ENCODE measurements around the gene CST6. TPM values are rescaled to one million over a fixed set of nuclear protein-coding genes. Genes with fewer than 3 reads are reported as not detected.
"Not testable (repeated sequence)": the region's sequence is repeated elsewhere in the genome, so short reads cannot be mapped to it uniquely, and the experiment has no call there.

The CST6 gene
- total RNA-seq, 1 donor, result 2.9 TPM

DNA sequence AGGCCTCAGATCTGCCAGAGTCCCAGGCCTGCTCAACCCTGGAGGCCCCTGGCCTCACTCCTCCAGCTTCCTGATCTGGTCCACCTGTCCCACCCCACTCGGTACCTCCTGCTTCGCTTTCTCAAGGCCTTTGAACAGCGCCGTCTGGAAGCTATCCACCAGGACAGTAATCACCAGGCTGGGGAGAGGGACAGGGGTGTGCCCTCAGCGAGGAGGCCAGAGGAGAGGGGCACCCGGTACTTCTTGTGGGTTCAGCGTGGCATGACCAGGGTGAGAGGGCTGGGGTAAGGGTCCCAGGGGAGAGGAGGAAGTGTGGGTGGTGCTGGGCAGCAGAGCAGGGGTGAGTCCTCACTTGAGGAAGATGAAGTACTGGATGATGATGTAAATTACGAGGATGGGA is 8.4 kb downstream of the CST6 start:
- H3K4me2 ChIP-seq (ENCODE audit: insufficient read depth, low read length), result no peak overlapping the region
- peak; percentile 52 for DNase-seq (ENCODE audit: insufficient read length, low spot score, missing footprints)
- H4K20me1 ChIP-seq (ENCODE audit: insufficient read depth, low read length), result no peaks in the 10 kb centered on the region

DNA sequence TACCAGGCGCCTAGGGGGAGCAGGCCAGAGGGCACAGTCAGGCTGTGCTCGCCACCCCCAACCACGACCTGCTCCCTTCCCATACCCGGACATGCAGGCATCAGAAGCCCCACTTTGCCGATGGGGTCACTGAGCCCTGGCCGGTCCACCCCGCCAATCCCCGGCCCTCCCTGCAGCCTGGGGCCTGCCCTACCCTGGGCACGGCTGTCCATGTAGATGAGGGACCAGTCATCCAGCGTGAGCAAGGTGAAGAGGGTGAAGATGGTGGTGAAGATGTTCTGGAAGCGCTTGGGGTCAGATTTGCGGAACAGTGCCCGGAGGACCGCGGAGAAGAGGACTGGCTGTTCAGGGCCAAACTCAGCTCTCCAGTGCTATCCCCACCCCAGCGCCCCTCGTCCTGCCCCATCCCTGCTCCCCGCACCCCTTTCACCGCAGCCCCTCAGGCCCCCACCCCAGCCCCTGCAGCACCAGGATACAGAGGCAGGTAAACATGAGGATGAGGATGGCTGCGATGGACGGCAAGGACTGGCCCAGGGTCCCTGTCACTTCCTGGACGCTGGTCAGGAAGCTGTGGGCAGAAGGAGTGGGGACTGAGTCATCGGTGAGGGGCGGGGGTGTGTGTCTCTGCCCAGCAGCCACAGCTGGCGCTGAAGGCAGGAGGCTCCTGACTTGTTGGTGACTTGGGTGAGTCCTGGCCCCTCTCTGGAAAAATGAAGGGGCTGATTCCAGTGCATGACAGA is 9.0 kb downstream of the CST6 start:
- peak; percentile 97 for DNase-seq (ENCODE audit: insufficient read length, low spot score, missing footprints)
- Histone ChIP-seq H3K79me2 (ENCODE audit: insufficient read depth, low read length) (no peaks in the 10 kb centered on the region), H2AFZ (ENCODE audit: low read length) (peak overlapping the region; percentile 29), H3K4me3 (ENCODE audit: insufficient read depth, low read length) (peak overlapping the region; percentile 5), H3K4me1 (ENCODE audit: insufficient read depth, low read length) (peaks cover 24% of the 10 kb centered on the region), H3K36me3 (ENCODE audit: insufficient read depth, low read length) (no peaks in the 10 kb centered on the region), H3K4me2 (ENCODE audit: insufficient read depth, low read length) (peak overlapping the region; percentile 32), H4K20me1 (ENCODE audit: insufficient read depth, low read length) (no peaks in the 10 kb centered on the region), H3K9me3 (ENCODE audit: low read depth, low read length) (no peaks in the 10 kb centered on the region), H3K27me3 (ENCODE audit: insufficient read depth, low read length) (no peaks in the 10 kb centered on the region), H3K27ac (ENCODE audit: low read depth, low read length) (peak overlapping the region; percentile 23)
- no peak for TF ChIP-seq CTCF (IDR thresholded peaks at IDR 0.05; ENCODE audit: extremely low read depth, low read depth, low read length)

More for the DNA sequence above, 8.4 kb downstream of the CST6 start:
- H3K36me3 ChIP-seq (ENCODE audit: insufficient read depth, low read length), result no peaks in the 10 kb centered on the region
- no peak for TF ChIP-seq CTCF (IDR thresholded peaks at IDR 0.05; ENCODE audit: extremely low read depth, low read depth, low read length)
- H3K4me3 ChIP-seq (ENCODE audit: insufficient read depth, low read length), result no peak overlapping the region
- H3K4me1 ChIP-seq (ENCODE audit: insufficient read depth, low read length), result peaks cover 29% of the 10 kb centered on the region
- no peak overlapping the region for H3K27ac ChIP-seq (ENCODE audit: low read depth, low read length)
- no peaks in the 10 kb centered on the region for H3K79me2 ChIP-seq (ENCODE audit: insufficient read depth, low read length)
- H3K9me3 ChIP-seq (ENCODE audit: low read depth, low read length), result no peaks in the 10 kb centered on the region
- H2AFZ ChIP-seq (ENCODE audit: low read length), result no peak overlapping the region
- H3K27me3 ChIP-seq (ENCODE audit: insufficient read depth, low read length), result no peaks in the 10 kb centered on the region

GRCh38 chr11:66022401-66023185 is 10.8 kb downstream of the CST6 start:
- H3K4me2 ChIP-seq (ENCODE audit: insufficient read depth, low read length), result peak overlapping the region; percentile 90
- H2AFZ ChIP-seq (ENCODE audit: low read length), result peak overlapping the region; percentile 95
- peak; percentile 98 for DNase-seq (ENCODE audit: insufficient read length, low spot score, missing footprints)
- H3K36me3 ChIP-seq (ENCODE audit: insufficient read depth, low read length), result no peaks in the 10 kb centered on the region
- peak; percentile 78 for TF ChIP-seq CTCF (IDR thresholded peaks at IDR 0.05; ENCODE audit: extremely low read depth, low read depth, low read length)
- H3K27ac ChIP-seq (ENCODE audit: low read depth, low read length), result no peak overlapping the region
- H3K9me3 ChIP-seq (ENCODE audit: low read depth, low read length), result no peaks in the 10 kb centered on the region
- no peaks in the 10 kb centered on the region for H3K79me2 ChIP-seq (ENCODE audit: insufficient read depth, low read length)
- H3K4me1 ChIP-seq (ENCODE audit: insufficient read depth, low read length), result peaks cover 17% of the 10 kb centered on the region
- peak overlapping the region; percentile 68 for H3K4me3 ChIP-seq (ENCODE audit: insufficient read depth, low read length)
- no peaks in the 10 kb centered on the region for H4K20me1 ChIP-seq (ENCODE audit: insufficient read depth, low read length)
- H3K27me3 ChIP-seq (ENCODE audit: insufficient read depth, low read length), result no peaks in the 10 kb centered on the region

DNA sequence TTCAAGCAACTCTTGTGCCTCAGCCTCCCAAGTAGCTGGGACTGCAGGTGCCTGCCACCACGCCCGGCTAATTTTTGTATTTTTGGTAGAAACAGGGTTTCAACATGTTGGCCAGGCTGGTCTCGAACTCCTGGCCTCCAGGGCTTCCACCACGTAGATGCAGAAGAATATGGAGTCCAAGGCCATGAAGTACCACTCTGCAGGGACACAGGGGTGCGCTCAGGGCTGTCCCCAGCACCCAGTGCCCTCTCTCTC is 11.3 kb downstream of the CST6 start:
- not testable (repeated sequence) for H3K4me3 ChIP-seq (ENCODE audit: insufficient read depth, low read length); DNase-seq (ENCODE audit: insufficient read length, low spot score, missing footprints); H3K79me2 ChIP-seq (ENCODE audit: insufficient read depth, low read length); H3K36me3 ChIP-seq (ENCODE audit: insufficient read depth, low read length); H3K4me2 ChIP-seq (ENCODE audit: insufficient read depth, low read length); H3K27ac ChIP-seq (ENCODE audit: low read depth, low read length); H2AFZ ChIP-seq (ENCODE audit: low read length); H3K9me3 ChIP-seq (ENCODE audit: low read depth, low read length); H3K27me3 ChIP-seq (ENCODE audit: insufficient read depth, low read length); H4K20me1 ChIP-seq (ENCODE audit: insufficient read depth, low read length)
- H3K4me1 ChIP-seq (ENCODE audit: insufficient read depth, low read length), result peaks cover 17% of the 10 kb centered on the region
